HG02571 (cell line): ENCODE measurements around the gene SLC44A2.

Source experiments
- ATAC-seq: cut with Tn5 transposase; IDR thresholded peaks from one replicate; pipeline ENCODE4 v1.9.1; 2021; ENCODE audit warnings: mild to moderate bottlenecking, moderate library complexity; ENCODE audit not compliant: unreplicated experiment

The SLC44A2 gene

GRCh38 chr19:10680545-10681135 is 55.3 kb downstream of the SLC44A2 start:
- ATAC-seq: no peak

- ATAC-seq: no peak
Measured at GRCh38 chr19:10681658-10682057, 56.3 kb downstream of the SLC44A2 start.

GRCh38 chr19:10682397-10683063 is 57.2 kb downstream of the SLC44A2 start:
- no peak for ATAC-seq

- ATAC-seq: no peak
Measured at GRCh38 chr19:10683064-10683426, 57.7 kb downstream of the SLC44A2 start.

GRCh38 chr19:10683582-10683981 is 58.2 kb downstream of the SLC44A2 start:
- ATAC-seq: no peak

GRCh38 chr19:10685210-10685609 is 59.9 kb downstream of the SLC44A2 start:
- ATAC-seq: no peak

DNA sequence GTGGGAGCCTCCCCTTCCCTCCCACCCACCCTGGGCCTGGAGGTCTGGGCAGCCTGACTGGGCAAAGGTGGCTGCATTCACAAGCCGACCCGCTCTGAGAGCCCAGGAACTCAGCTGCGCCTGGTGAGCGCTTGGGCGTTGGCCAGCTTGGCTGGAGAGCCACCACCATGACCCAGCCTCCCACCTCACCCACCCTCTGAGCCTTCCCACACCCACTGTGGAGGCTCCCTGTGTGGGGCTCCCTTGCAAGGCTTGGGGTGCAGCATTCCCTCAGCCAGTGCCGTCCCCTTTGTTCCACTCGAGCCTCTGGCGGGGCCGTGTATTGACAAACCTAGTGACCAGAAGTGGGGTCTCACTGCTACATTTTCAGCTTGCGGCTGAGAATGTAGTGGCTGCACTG is 60.8 kb downstream of the SLC44A2 start:
- no peak for ATAC-seq

- ATAC-seq: no peak
Measured at GRCh38 chr19:10686661-10687517, 61.5 kb downstream of the SLC44A2 start.

DNA sequence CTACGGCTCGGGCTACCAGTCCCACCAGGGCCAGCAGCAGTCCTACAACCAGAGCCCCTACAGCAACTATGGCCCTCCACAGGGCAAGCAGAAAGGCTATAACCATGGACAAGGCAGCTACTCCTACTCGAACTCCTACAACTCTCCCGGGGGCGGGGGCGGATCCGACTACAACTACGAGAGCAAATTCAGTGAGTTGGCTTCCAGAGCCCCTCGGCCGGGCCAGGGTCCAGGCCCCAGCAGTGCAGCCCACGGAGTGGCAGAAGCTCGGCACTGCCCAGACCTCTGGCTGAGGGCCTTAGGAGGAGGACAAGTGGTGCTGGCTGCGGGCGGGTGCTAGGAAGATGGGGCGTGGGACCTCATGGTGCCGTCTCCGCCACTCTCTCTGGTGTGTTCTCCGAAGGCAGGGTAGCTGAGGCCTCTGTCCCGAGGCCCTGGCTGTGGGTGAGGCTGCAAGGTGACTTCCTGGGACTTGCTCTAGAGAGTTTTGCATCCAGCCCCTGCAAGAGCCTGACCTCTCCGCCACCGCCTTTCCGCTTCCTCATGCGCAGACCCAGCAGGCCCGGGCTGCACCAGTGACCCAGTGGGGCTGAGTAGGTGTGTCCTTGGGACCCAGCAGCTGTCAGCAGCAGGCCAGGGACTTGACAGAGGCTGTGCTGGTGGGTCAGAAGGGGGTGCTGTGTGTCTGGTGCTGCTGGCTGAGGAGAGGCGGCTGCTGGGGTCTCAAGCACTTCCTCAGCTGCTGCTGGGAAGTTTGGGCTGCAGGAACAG is 62.4 kb downstream of the SLC44A2 start:
- ATAC-seq: no peak

DNA sequence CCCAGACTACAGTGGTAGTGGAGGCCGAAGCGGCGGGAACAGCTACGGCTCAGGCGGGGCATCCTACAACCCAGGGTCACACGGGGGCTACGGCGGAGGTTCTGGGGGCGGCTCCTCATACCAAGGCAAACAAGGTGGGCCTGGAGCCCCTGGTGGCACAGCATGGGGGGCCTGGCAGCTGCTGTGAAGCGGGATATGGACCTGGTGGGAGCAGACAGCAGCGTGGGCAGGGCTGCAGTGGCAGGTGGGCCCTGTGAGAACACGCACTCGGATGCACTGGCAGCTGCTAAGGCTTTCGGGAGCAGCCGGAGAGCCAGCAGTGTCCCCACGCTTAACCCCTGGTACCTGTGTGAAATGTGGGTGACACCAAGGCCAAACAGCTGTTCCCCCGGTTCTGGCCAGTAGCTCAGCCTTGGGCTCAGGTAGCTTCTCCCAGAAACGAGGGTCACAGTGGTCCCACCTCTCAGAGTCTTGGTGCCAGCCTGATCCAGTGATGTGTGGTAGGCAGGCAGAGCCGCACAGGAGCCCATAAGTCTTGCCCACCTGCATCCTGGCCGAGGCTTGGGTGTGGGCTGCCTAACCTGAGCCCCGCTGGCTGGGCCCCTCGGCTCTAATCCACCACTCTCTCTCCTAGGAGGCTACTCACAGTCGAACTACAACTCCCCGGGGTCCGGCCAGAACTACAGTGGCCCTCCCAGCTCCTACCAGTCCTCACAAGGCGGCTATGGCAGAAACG is 63.4 kb downstream of the SLC44A2 start:
- no peak for ATAC-seq

DNA sequence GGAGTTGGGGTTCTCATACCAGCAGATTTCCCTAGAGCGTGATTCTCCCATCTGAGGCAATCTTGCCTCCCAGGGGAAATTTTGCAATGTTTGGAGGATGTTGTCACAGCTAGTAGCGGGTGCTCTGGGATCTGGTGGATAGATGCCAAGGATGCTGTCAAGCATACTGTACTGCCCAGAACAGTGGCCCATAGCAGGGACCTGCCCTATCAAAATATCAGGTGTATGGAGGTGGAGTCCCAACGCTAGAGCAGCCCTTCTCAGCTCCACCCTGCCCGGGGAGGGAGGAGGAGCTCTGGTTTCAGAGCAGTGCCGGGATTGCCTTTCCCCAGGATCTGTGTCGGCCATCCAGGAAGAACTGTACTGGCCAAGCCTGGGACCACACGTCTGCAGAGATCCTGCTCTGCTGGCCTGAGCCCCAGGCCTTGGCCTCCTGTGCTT is 65.0 kb downstream of the SLC44A2 start:
- ATAC-seq: no peak

DNA sequence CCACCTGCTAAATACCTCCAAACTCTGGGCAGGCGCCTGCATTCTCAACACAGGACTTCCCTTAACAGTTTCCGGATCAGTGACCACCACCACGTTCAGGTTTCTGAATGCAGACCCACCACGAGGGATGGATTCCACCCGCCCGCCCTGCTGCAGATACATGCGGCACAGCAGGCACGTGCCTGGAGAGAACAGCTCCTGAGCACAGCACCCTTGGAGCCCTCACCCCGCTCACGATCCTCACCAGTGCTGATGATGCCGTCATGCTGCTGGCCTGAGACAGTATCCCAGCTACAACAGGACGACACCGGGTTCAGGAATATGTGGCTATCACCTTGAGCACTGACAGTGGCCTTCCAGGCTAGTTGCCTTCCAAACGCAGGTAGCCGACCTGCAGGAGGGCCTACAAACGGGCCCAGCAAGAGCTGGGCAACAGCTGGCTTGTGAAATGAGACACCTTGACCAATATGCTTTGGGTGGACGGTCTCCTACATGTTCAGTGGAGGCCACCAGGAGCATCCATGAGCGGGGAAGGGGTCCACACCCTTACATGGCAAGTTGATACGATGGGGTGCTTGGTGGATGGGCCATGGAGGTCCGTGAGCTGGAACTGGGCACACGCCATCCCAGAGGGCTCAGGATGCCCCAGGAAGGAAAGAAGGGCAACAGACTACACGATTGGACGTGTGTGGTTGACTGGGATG is 66.0 kb downstream of the SLC44A2 start:
- ATAC-seq: no peak

DNA sequence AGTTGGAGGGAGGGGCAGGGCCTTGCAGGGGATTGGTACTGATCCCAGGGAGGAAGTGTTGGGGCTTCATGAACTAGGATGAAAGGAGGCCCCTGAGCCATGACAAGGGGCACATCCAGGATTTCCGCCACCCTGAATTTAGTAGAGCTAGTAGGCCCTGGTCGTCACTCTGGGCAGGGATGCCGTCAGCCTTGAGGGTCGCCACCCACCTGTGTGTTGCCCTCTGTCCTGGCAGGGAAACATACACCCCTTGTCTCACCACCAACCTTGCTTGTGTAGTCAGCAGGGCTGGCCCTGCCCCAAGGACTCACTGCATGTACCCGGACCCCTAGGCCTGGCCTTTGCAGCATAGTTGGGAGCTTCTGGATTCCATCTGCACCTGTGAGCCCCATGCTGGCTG is 66.5 kb downstream of the SLC44A2 start:
- no peak for ATAC-seq

DNA sequence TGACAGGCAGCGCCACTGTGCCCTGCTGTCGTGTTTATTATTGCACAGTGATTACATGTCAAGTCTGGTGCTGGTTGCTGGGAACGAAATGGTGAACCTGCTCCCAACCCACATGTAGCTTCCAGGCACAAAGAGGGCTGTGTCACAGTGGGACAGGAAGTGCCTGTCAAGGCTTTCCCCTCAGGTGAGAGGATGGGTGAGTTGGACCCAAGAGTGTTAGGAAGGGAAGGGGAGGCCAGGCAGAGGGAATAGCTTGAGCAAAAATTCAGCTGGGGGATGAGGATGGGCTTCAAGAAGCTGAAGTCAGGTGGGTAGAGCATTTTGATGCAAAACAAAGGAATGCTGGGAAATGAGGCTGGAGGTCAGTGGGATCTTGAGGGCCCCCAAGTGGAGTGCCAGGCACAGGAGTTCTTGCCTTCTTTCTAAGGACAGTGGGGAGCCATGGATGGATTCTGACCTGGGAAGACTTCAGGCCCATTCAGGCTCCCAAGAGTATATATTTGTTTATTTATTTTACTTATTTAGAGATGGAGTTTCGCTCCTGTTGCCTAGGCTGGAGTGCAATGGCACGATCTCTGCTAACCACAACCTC is 67.4 kb downstream of the SLC44A2 start:
- no peak for ATAC-seq
